SK-N-SH (cell line): ENCODE measurements around the gene AGT. TPM values are rescaled to one million over a fixed set of nuclear protein-coding genes. Genes with fewer than 3 reads are reported as not detected.

Source experiments
- CTCF ChIA-PET: fragments of 300-600, 350-600 bp; formaldehyde crosslinking; extraction: SDS; loops from one replicate; lab custom pipeline; 2021; lab: Yijun Ruan, JAX
- POLR2A ChIA-PET: fragments of 350-600 bp; sonication (Branson Sonifier 250); formaldehyde crosslinking; extraction: SDS; loops from one replicate; lab custom pipeline; 2020; ENCODE audit warnings: antibody characterized with exemption, inconsistent platforms; lab: Yijun Ruan, JAX
- DNase-seq: peaks from one replicate; pipeline ENCODE4 v3.0.0; 2012
- H2AFZ ChIP-seq: fragments of 200-600 bp; sonication (generic); 2 replicates; pipeline ENCODE4 v1.8.1; 2016; ENCODE audit warnings: antibody characterized with exemption, mild to moderate bottlenecking, low read depth
- H3F3A ChIP-seq: fragments of 200-600 bp; sonication (generic); replicated peaks from 2 replicates; pipeline ENCODE3; 2016; ENCODE audit warnings: antibody characterized with exemption, mild to moderate bottlenecking; ENCODE audit not compliant: insufficient read depth
- H3K27ac ChIP-seq, 2 experiments: fragments of 200-500 bp in 1 of 2; fragments of 200-600 bp in 1 of 2; sonication (Bioruptor generic) in 1 of 2; sonication (generic), shearing (Covaris generic) in 1 of 2; 2 replicates each; pipeline versions ENCODE4 v1.5.1 to v1.6.1; 2014 to 2016; ENCODE audit warnings: low read depth in 2 of 2, inconsistent platforms in 1 of 2, low read length in 1 of 2, mild to moderate bottlenecking in 1 of 2, mixed read lengths in 1 of 2
- H3K27me3 ChIP-seq: fragments of 200-600 bp; sonication (generic), shearing (Covaris generic); 2 replicates; pipeline ENCODE4 v1.6.1; 2016; ENCODE audit warnings: mixed run types; ENCODE audit not compliant: insufficient read depth
- H3K36me3 ChIP-seq, 2 experiments: fragments of 200-500 bp in 1 of 2; fragments of 200-600 bp in 1 of 2; sonication (Bioruptor generic) in 1 of 2; sonication (generic) in 1 of 2; replicated peaks in 1 of 2; 2 replicates each; pipeline versions ENCODE3 to v1.5.1; 2014 to 2016; ENCODE audit warnings: low read length in 1 of 2, mild to moderate bottlenecking in 1 of 2; ENCODE audit not compliant: insufficient read depth in 2 of 2, control insufficient read depth in 1 of 2
- H3K4me1 ChIP-seq, 2 experiments: fragments of 200-500 bp in 1 of 2; fragments of 200-600 bp in 1 of 2; sonication (Bioruptor generic) in 1 of 2; sonication (generic), shearing (Covaris generic) in 1 of 2; 2 replicates each; pipeline versions ENCODE4 v1.5.1 to v1.6.1; 2014 to 2016; ENCODE audit warnings: low read depth in 1 of 2, low read length in 1 of 2, mixed run types in 1 of 2; ENCODE audit not compliant: insufficient read depth in 2 of 2, control insufficient read depth in 1 of 2
- H3K4me2 ChIP-seq: fragments of 200-600 bp; sonication (generic), shearing (Covaris generic); 2 replicates; pipeline ENCODE4 v1.6.1; 2017; ENCODE audit warnings: mixed run types
- H3K4me3 ChIP-seq, 2 experiments: fragments of 200-500 bp in 1 of 2; fragments of 200-600 bp in 1 of 2; sonication (Bioruptor generic) in 1 of 2; sonication (generic), shearing (Covaris generic) in 1 of 2; 2 replicates each; pipeline versions ENCODE4 v1.5.1 to v1.8.1; 2014 to 2016; ENCODE audit warnings: low read depth in 2 of 2, inconsistent platforms in 1 of 2, low read length in 1 of 2, mild to moderate bottlenecking in 1 of 2, mixed read lengths in 1 of 2, moderate library complexity in 1 of 2
- H3K79me2 ChIP-seq: fragments of 200-600 bp; sonication (generic); 2 replicates; pipeline ENCODE4 v1.8.1; 2017; ENCODE audit warnings: mild to moderate bottlenecking; ENCODE audit not compliant: insufficient read depth
- H3K9ac ChIP-seq: fragments of 200-600 bp; sonication (generic); 2 replicates; pipeline ENCODE4 v1.6.1; 2017; ENCODE audit warnings: mixed run types
- H3K9me2 ChIP-seq: fragments of 200-600 bp; sonication (generic); 2 replicates; pipeline ENCODE4 v1.6.1; 2017; ENCODE audit warnings: mixed run types
- H3K9me3 ChIP-seq: fragments of 200-600 bp; sonication (generic); 2 replicates; pipeline ENCODE4 v1.6.1; 2017; ENCODE audit warnings: mixed run types, mild to moderate bottlenecking, moderate library complexity
- H4K20me1 ChIP-seq: fragments of 200-600 bp; sonication (generic); 2 replicates; pipeline ENCODE4 v1.6.1; 2017; ENCODE audit warnings: mild to moderate bottlenecking, mixed run types; ENCODE audit not compliant: insufficient read depth
- CHD2 ChIP-seq: fragments of 150-350 bp; IDR thresholded peaks from 2 replicates; pipeline ENCODE4 v1.6.1; 2018; ENCODE audit warnings: low read length; ENCODE audit not compliant: partially characterized antibody
- EP300 ChIP-seq, 2 experiments: IDR thresholded peaks; 2 replicates each; pipeline versions ENCODE4 v1.4.0 to v1.6.1; 2012; ENCODE audit warnings: borderline replicate concordance in 1 of 2, low read depth in 1 of 2, low read length in 1 of 2
- FOXJ3 ChIP-seq: sonication (generic); formaldehyde crosslinking; IDR thresholded peaks from 2 replicates; pipeline ENCODE4 v1.5.1; 2020; ENCODE audit warnings: mild to moderate bottlenecking, missing genetic modification reagents
- FOXM1 ChIP-seq: IDR thresholded peaks from 2 replicates; pipeline ENCODE4 v1.4.0; 2012; ENCODE audit warnings: low read depth, mild to moderate bottlenecking
- NFIC ChIP-seq: IDR thresholded peaks from 2 replicates; pipeline ENCODE4 v1.4.0; 2012; ENCODE audit warnings: borderline replicate concordance
- NRF1 ChIP-seq: IDR thresholded peaks from 2 replicates; pipeline ENCODE4 v1.6.1; 2012; ENCODE audit warnings: low read depth, mild to moderate bottlenecking, low read length
- PBX3 ChIP-seq: IDR thresholded peaks from 2 replicates; pipeline ENCODE4; 2012
- RAD21 ChIP-seq: IDR thresholded peaks from 2 replicates; pipeline ENCODE4 v1.6.1; 2012; ENCODE audit warnings: mild to moderate bottlenecking, low read length
- SMC3 ChIP-seq: IDR thresholded peaks from 2 replicates; pipeline ENCODE4 v1.6.1; 2012; ENCODE audit warnings: low read depth, low read length, improper control_type of control experiment
- USF2 ChIP-seq: fragments of 150-350 bp; IDR thresholded peaks from 2 replicates; pipeline ENCODE4 v1.6.1; 2017; ENCODE audit warnings: antibody characterized with exemption, low read length, low read depth, borderline replicate concordance
- ZBTB33 ChIP-seq: IDR thresholded peaks from 2 replicates; pipeline ENCODE4 v1.4.0; 2012; ENCODE audit warnings: low read depth, borderline replicate concordance
- WGBS: methylation state at CpG from one replicate; pipeline ENCODE4 v1.1.6; 2017; ENCODE audit warnings: low lambda C conversion rate; 5-methylcytosine and 5-hydroxymethylcytosine counted together
- polyA plus RNA-seq, 3 experiments: library from polyadenylated mRNA; depleted of rRNA; stranded (reverse); fragments of >200 nt; gene quantifications; 2 replicates each; pipeline ENCODE4 v1.2.3, GENCODE V29; 2012
- TF ChIP-seq, protein P1 (sequence below): fragments of 150-350 bp; IDR thresholded peaks from 2 replicates; pipeline ENCODE4 v1.6.1; 2016; ENCODE audit warnings: mild to moderate bottlenecking, low read depth, low read length
- TF ChIP-seq, protein P2 (sequence below): IDR thresholded peaks from 2 replicates; pipeline ENCODE4 v1.4.0; 2012; ENCODE audit warnings: low read depth, borderline replicate concordance
- TF ChIP-seq, protein P3 (sequence below): fragments of 200-600 bp; sonication (generic); IDR thresholded peaks from 2 replicates; pipeline ENCODE4 v1.6.1; 2017; ENCODE audit warnings: antibody characterized with exemption, mild to moderate bottlenecking, moderate library complexity

Gene AGT
- polyA plus RNA-seq, 1 of the 3 experiments (the other 2 are of a cell fraction): 0.39 TPM

DNA sequence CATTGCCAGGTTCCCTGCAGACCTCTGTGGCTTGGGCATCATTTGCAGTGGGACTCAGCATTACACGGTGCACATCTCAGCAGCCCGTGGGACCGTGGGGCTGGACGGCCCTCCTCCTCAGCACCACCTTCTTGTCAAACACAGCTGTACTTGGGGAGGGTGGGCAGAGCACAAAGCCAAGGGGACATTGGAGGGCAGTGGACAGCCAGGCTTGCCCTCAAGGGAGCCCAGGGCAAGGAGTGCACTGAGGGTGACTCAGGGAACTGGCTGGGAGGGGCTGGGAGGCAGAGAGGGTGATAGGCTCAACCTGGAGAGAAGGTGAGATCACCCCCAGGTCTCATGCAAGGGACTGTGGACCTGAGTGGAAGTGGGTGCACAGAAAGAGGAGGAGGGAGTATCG is 36.7 kb upstream of the AGT start:
- H3K4me3 ChIP-seq: no peak overlapping the region
- no peak overlapping the region for H3K9ac ChIP-seq
- no peaks in the 10 kb centered on the region for H4K20me1 ChIP-seq
- no peaks in the 10 kb centered on the region for H3K27me3 ChIP-seq
- H3K27ac ChIP-seq: no peak overlapping the region
- H3K9me3 ChIP-seq: no peaks in the 10 kb centered on the region
- ChIA-PET CTCF (interaction anchor here (1.1 kb wide), 1 partner anchor 108 kb away, joined by 3 read pairs; the partner anchor contains the start of gene COG2), POLR2A (no interaction called here)
- no peak overlapping the region for H2AFZ ChIP-seq
- H3K4me1 ChIP-seq: peaks cover 0 to 9% of the 10 kb centered on the region in 2 experiments; a peak in 1 of 4 replicates
- H3K36me3 ChIP-seq: no peaks in the 10 kb centered on the region
- H3K4me2 ChIP-seq: no peak overlapping the region
- WGBS: 53% methylated on average over 5 of the region's 5 CpGs
- TF ChIP-seq FOXM1 (no peak), SMC3 (no peak), CHD2 (no peak), NFIC (no peak), PBX3 (no peak), RAD21 (no peak)
- TF ChIP-seq, protein P1, sequence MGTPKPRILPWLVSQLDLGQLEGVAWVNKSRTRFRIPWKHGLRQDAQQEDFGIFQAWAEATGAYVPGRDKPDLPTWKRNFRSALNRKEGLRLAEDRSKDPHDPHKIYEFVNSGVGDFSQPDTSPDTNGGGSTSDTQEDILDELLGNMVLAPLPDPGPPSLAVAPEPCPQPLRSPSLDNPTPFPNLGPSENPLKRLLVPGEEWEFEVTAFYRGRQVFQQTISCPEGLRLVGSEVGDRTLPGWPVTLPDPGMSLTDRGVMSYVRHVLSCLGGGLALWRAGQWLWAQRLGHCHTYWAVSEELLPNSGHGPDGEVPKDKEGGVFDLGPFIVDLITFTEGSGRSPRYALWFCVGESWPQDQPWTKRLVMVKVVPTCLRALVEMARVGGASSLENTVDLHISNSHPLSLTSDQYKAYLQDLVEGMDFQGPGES: no peak
- TF ChIP-seq, protein P2, sequence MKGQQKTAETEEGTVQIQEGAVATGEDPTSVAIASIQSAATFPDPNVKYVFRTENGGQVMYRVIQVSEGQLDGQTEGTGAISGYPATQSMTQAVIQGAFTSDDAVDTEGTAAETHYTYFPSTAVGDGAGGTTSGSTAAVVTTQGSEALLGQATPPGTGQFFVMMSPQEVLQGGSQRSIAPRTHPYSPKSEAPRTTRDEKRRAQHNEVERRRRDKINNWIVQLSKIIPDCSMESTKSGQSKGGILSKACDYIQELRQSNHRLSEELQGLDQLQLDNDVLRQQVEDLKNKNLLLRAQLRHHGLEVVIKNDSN: no peak
- no peaks in the 10 kb centered on the region for H3F3A ChIP-seq
- no peaks in the 10 kb centered on the region for H3K79me2 ChIP-seq
- no peaks in the 10 kb centered on the region for H3K9me2 ChIP-seq
- DNase-seq: no peak

DNA sequence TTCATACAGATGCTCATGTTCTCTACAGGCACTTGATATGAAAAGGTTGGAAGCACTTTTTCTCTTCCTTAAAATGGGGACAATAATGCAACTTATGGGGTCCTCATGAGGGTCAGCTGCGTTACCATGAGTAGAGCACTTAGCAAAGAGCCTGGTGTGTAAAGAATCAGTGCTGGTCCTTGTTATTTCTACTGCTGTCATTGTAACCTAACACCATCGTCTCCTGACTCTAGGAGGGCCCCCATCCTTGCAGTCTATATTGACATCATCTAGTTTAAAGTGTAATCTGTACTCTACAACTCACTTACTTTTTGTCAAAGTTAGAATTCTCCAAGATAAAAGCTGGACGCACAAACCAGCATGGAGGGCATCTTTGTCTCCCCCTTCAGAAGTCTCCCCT is 35.7 kb upstream of the AGT start:
- DNase-seq: no peak
- H3K9me2 ChIP-seq: no peaks in the 10 kb centered on the region
- H3K27ac ChIP-seq: no peak overlapping the region
- CTCF ChIA-PET: interaction anchor here (0.7 kb wide), 1 partner anchor 29 kb away, joined by 3 read pairs; no protein-coding TSS in a partner anchor
- H3K4me1 ChIP-seq: peaks cover 0 to 9% of the 10 kb centered on the region in 2 experiments; a peak in 1 of 4 replicates
- no peak overlapping the region for H3K9ac ChIP-seq
- no peaks in the 10 kb centered on the region for H3F3A ChIP-seq
- no peaks in the 10 kb centered on the region for H3K36me3 ChIP-seq
- no peaks in the 10 kb centered on the region for H3K79me2 ChIP-seq
- H3K4me3 ChIP-seq: no peak overlapping the region
- H3K9me3 ChIP-seq: no peaks in the 10 kb centered on the region
- no peaks in the 10 kb centered on the region for H4K20me1 ChIP-seq
- no peak overlapping the region for H2AFZ ChIP-seq
- WGBS: 55% methylated on average over 3 of the region's 3 CpGs
- TF ChIP-seq, protein P3, sequence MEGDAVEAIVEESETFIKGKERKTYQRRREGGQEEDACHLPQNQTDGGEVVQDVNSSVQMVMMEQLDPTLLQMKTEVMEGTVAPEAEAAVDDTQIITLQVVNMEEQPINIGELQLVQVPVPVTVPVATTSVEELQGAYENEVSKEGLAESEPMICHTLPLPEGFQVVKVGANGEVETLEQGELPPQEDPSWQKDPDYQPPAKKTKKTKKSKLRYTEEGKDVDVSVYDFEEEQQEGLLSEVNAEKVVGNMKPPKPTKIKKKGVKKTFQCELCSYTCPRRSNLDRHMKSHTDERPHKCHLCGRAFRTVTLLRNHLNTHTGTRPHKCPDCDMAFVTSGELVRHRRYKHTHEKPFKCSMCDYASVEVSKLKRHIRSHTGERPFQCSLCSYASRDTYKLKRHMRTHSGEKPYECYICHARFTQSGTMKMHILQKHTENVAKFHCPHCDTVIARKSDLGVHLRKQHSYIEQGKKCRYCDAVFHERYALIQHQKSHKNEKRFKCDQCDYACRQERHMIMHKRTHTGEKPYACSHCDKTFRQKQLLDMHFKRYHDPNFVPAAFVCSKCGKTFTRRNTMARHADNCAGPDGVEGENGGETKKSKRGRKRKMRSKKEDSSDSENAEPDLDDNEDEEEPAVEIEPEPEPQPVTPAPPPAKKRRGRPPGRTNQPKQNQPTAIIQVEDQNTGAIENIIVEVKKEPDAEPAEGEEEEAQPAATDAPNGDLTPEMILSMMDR: no peak
- TF ChIP-seq EP300 (IDR thresholded peaks at IDR 0.05; ENCODE audit: borderline replicate concordance in 1 of 2, low read depth in 1 of 2, low read length in 1 of 2): no peak
- TF ChIP-seq NRF1: no peak
- TF ChIP-seq, protein P2: no peak
- TF ChIP-seq FOXJ3: no peak
- TF ChIP-seq USF2: no peak
- no peak for TF ChIP-seq ZBTB33
- POLR2A ChIA-PET: no interaction called here
- H3K4me2 ChIP-seq: no peak overlapping the region
- H3K27me3 ChIP-seq: no peaks in the 10 kb centered on the region
